Mucosa of descending colon (tissue), 3 donors: Measurements from ENCODE around the gene ALG3. TPM values are rescaled to one million over a fixed set of nuclear protein-coding genes. Genes with fewer than 3 reads are reported as not detected.
A peak's percentile ranks its signal among the peaks of the same experiment; 100 is the strongest.

Experiments used
- ATAC-seq: fragments of 200-7000 bp; cut with Tn5 transposase; one replicate; pipeline ENCODE4 v1.9.1; 2020; ENCODE audit warnings: mild to moderate bottlenecking, moderate library complexity
- DNase-seq, 3 donors: peaks; one replicate each; pipeline ENCODE4 v3.0.0-alpha.2; 2020
- H3K36me3 ChIP-seq: fragments of 200-600 bp; one replicate; pipeline ENCODE4 v1.8.0; 2021; ENCODE audit warnings: low read depth, mild to moderate bottlenecking
- H3K4me1 ChIP-seq: fragments of 200-600 bp; one replicate; pipeline ENCODE4 v1.8.0; 2021; ENCODE audit warnings: low read depth, mild to moderate bottlenecking
- H3K4me3 ChIP-seq: fragments of 200-600 bp; one replicate; pipeline ENCODE4 v1.8.0; 2021; ENCODE audit warnings: mild to moderate bottlenecking
- H3K9me3 ChIP-seq: fragments of 200-600 bp; one replicate; pipeline ENCODE4 v1.8.0; 2021; ENCODE audit warnings: mild to moderate bottlenecking
- CTCF ChIP-seq: fragments of 200-600 bp; IDR thresholded peaks from one replicate; pipeline ENCODE4 v1.8.0; 2022; ENCODE audit warnings: antibody characterized with exemption, mild to moderate bottlenecking
- intact Hi-C, 2 donors: fragments of 100-400 bp; cut with DNase I in 1 of 2; cut with micrococcal nuclease in 1 of 2; formaldehyde crosslinking; loops; one replicate each; pipeline versions ENCODE4 v1.11.0 to v1.11.1; 2022; cut with DNase I, micrococcal nuclease
- total RNA-seq, 3 donors: library from RNA; stranded (reverse); fragmentation: NEBNext Ultra II Directional in 2 of 3; extraction: Animal tissue kit (Norgen Biotek cat#: 25700) in 2 of 3; gene quantifications; one replicate each; pipeline versions ENCODE4 v1.2.1 to v1.2.4, GENCODE V29; 2021 to 2023
- donor health status: DM: no; HTN: no; CAD: no; lungs with moderate emphysema.
- donor health status: DM: no; HTN: no; CAD: no.
- donor health status: DM: no; HTN: yes; CAD: no.

The ALG3 gene
- total RNA-seq, 3 donors from 2014 or later = 30.8 to 39.9 (median 34.5) TPM

- Histone ChIP-seq H3K4me3 (peak within 1 kb of the TSS; percentile 87), H3K4me1 (peaks cover 8% of the 10 kb centered on the region), H3K9me3 (no peaks in the 10 kb centered on the region), H3K36me3 (no peaks in the 10 kb centered on the region)
- intact Hi-C loops = loop anchor here in 1 of 2 donors (10.0 kb wide), 1 partner anchor 355 kb away; no protein-coding TSS in a partner anchor
- ATAC-seq (peak; percentile 96), DNase-seq (peak; percentile 97 to 98 (median 97))
- TF ChIP-seq CTCF = peak; percentile 66
These were observed 827 bp upstream of the ALG3 start, which contains the start of gene EEF1AKMT4 for GRCh38 chr3:184249412-184250166. EEF1AKMT4 (plus strand) TSS chr3:184249672; CDS start chr3:184249695, 23 bp downstream.

- intact Hi-C loops = no loop called here
- no peak overlapping the region for H3K4me3 ChIP-seq
- DNase-seq = no peak
- TF ChIP-seq CTCF = no peak
- ATAC-seq = no peak
- H3K36me3 ChIP-seq = no peaks in the 10 kb centered on the region
- no peaks in the 10 kb centered on the region for H3K4me1 ChIP-seq
- no peaks in the 10 kb centered on the region for H3K9me3 ChIP-seq
These were observed 6.5 kb downstream of the ALG3 start for GRCh38 chr3:184242297-184242685.

- Histone ChIP-seq H3K4me1 (no peaks in the 10 kb centered on the region), H3K9me3 (no peaks in the 10 kb centered on the region), H3K4me3 (no peak overlapping the region), H3K36me3 (no peaks in the 10 kb centered on the region)
- TF ChIP-seq CTCF = peak; percentile 43
- intact Hi-C loops = no loop called here
- ATAC-seq (peak; percentile 93), DNase-seq (peak; percentile 80 to 84 (median 83))
These were observed 7.1 kb downstream of the ALG3 start for GRCh38 chr3:184241447-184242296.

GRCh38 chr3:184241141-184241446 is 7.7 kb downstream of the ALG3 start:
- TF ChIP-seq CTCF = no peak
- intact Hi-C loops = no loop called here
- no peak for ATAC-seq
- H3K4me1 ChIP-seq = no peaks in the 10 kb centered on the region
- no peak overlapping the region for H3K4me3 ChIP-seq
- H3K9me3 ChIP-seq = no peaks in the 10 kb centered on the region
- DNase-seq = no peak
- no peaks in the 10 kb centered on the region for H3K36me3 ChIP-seq

GRCh38 chr3:184240384-184241140 is 8.2 kb downstream of the ALG3 start:
- no peaks in the 10 kb centered on the region for H3K9me3 ChIP-seq
- no peak for TF ChIP-seq CTCF
- no peaks in the 10 kb centered on the region for H3K36me3 ChIP-seq
- DNase-seq (peak in 1 of 3 donors; percentile 4), ATAC-seq (no peak)
- intact Hi-C loops = no loop called here
- H3K4me1 ChIP-seq = no peaks in the 10 kb centered on the region
- no peak overlapping the region for H3K4me3 ChIP-seq
